HuH-7.5 (cell line): ENCODE data around the gene TMC2.
"Not testable (repeated sequence)": the region's sequence is repeated elsewhere in the genome, so short reads cannot be mapped to it uniquely, and the experiment has no call there.

ENCODE experiments used
- DNase-seq: peaks from one replicate; pipeline ENCODE4 v3.0.0; 2011; ENCODE audit warnings: low spot score

TMC2 gene, protein sequence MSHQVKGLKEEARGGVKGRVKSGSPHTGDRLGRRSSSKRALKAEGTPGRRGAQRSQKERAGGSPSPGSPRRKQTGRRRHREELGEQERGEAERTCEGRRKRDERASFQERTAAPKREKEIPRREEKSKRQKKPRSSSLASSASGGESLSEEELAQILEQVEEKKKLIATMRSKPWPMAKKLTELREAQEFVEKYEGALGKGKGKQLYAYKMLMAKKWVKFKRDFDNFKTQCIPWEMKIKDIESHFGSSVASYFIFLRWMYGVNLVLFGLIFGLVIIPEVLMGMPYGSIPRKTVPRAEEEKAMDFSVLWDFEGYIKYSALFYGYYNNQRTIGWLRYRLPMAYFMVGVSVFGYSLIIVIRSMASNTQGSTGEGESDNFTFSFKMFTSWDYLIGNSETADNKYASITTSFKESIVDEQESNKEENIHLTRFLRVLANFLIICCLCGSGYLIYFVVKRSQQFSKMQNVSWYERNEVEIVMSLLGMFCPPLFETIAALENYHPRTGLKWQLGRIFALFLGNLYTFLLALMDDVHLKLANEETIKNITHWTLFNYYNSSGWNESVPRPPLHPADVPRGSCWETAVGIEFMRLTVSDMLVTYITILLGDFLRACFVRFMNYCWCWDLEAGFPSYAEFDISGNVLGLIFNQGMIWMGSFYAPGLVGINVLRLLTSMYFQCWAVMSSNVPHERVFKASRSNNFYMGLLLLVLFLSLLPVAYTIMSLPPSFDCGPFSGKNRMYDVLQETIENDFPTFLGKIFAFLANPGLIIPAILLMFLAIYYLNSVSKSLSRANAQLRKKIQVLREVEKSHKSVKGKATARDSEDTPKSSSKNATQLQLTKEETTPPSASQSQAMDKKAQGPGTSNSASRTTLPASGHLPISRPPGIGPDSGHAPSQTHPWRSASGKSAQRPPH

DNA sequence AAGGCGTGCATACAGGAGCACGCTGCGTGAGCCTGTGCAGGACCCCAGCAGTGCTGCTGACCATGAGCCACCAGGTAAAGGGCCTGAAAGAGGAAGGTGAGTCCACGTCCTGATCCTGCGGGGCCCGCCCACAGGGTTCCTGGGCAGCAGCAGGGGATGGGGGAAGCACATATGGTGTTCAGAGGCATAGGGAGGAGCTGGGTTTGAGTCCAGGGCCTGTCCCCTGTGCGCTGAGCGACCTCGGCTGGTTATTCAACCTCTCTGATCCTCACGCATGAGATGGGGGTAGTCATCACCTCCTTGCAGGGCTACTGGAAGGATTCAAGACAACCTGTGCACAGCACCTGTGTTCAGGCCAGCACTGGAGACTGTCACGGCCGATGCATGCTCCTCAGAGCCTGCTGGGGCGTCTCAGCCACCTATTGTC, at the start of gene TMC2:
TSS of gene TMC2 (plus strand) at position 14 of the 427 bp plus-strand sequence. CDS start at position 63, 49 bp downstream.
- no peak for DNase-seq

DNA sequence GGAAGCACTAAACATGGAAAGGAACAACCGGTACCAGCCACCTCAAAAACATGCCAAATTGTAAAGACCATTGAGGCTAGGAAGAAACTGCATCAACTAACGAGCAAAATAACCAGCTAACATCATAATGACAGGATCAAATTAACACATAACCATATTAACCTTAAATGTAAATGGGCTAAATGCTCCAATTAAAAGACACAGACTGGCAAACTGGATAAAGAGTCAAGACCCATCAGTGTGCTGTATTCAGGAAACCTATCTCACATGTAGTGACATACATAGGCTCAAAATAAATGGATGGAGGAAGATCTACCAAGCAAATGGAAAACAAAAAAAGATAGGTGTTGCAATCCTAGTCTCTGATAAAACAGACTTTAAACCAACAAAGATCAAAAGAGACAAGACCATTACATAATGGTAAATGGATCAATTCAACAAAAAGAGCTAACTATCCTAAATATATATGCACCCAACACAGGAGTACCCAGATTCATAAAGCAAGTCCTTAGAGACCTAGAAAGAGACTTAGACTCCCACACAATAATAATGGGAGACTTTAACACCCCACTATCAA, 33.5 kb upstream of the TMC2 start:
- DNase-seq, result not testable (repeated sequence)

DNA sequence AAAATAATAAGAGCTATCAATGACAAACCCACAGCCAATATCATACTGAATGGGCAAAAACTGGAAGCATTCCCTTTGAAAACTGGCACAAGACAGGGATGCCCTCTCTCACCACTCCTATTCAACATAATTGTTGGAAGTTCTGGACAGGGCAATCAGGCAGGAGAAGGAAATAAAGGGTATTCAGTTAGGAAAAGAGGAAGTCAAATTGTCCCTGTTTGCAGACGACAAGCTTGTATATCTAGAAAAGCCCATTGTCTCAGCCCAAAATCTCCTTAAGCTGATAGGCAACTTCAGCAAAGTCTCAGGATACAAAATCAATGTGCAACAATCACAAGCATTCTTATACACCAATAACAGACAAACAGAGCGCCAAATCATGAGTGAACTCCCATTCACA, 31.6 kb upstream of the TMC2 start:
- not testable (repeated sequence) for DNase-seq

DNA sequence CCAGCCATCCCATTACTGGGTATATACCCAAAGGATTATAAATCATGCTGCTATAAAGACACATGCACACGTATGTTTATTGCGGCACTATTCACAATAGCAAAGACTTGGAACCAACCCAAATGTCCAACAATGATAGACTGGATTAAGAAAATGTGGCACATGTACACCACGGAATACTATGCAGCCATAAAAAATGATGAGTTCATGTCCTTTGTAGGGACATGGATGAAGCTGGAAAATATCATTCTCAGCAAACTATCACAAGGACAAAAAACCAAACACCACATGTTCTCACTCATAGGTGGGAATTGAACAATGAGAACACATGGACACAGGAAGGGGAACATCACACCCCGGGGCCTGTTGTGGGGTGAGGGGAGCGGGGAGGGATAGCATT, 29.9 kb upstream of the TMC2 start:
- DNase-seq, result not testable (repeated sequence)

DNA sequence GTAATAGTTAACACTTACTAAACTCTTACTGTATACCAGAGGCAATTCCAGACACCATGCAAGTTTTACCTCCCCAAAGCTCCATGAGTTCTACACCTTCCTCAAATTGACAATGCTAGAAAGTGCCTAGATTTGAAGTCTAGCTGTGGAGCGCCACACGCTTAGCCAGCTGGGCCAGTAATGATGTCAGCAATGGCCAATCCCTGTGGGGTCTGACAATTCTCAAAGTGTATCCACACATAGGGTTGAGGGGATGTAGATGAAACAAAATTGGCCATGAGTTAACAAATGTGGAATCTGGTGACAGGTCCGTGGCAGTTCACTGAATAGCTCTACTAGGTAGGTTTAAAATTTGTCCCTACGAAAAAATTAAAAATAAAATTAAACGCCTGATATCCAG, 28.9 kb upstream of the TMC2 start:
- no peak for DNase-seq

DNA sequence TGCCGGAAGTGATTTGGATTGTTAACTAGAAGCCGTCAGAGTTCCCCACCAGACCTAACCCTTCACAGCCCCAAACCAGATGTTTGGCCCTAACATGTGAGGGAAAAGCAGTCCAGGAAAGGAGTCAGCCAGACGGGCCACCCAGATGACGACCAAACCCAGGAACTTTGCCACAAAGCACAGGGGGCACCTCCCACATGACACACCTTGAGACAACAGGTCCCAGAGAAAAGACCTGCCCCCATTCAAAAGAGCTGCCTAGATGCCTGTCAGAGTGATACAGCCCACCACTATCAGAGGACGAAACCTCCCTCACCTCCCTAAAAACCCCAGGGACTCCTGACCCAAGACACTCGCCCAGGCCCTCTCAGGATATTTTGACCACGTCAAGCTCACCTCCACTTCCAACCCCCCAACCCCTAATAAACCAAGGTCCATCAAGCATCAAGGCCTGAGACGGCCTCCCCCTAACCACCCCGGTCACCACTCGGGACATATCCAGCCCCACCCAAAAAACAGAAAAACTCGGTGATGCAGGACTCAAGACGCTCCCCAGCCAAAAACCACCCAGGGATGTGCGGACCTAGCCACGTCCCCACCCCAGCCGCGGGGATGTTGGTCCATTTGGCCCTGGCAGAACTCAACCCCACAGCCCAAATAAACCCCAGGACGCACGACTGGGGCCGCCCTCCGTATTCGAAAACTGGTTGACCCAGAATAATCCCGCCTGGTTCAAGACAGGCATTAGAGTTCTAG, 28.3 kb upstream of the TMC2 start:
- DNase-seq, result peak; percentile 26

DNA sequence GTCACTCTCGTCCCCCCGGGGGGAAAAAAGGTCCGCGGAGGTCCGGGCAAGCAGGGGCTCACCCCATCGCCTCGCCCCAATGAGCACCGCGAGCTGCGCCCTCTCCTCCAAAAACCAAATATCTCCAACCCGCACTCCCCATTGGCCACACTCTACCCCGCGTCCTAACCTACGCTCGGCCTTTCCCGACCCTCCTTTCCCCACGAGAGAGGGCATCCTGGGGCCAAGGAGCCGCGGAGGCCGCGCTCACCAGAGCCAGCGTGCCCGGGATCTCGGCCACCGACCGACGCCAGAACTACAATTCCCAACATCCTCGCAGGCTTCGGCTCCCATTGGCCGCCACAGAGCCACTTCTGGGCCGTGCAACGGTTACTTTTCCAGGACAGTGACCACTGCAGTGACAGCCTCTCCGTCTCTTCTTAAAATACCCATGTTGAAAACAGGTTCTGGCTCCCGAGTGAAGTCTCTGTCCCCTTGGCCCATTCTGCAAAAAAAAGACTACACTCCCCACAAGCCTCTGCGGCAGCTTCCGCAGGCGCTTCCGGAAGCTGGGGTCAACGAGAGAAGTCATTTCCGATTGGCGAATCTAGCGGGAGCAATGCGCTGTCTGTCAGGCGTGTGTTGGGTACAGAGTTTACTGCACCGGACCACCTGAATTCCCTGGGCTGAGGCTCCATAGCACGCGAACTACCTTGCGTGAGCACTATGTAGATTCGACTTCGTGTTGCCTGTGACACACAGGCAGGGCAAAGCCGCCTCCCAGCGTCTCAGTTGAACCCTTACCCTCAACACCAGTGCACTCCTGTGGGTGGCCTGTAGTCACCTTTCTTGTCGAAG, 27.5 kb upstream of the TMC2 start, which contains the start of gene ZNF343:
TSS of gene ZNF343 (minus strand) at position 285 of the 837 bp plus-strand sequence. CDS start 15,020 bp downstream, outside the sequence.
- peak; percentile 82 for DNase-seq

DNA sequence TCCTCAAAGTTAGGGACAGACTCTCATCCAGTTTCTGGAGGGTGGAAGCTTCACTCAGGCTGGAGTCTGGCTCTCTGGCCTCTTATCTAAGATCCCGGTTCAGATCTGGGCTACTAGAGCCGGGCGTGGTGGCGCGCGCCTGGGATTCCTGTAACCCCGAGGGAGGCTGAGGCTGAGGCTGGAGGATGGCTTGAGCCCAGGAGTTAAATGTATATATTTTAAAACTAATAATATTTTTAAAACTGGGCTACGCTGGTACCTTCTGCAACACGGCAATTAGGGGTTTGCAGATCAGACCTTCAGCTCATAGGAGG, 26.9 kb upstream of the TMC2 start:
- DNase-seq, result no peak

DNA sequence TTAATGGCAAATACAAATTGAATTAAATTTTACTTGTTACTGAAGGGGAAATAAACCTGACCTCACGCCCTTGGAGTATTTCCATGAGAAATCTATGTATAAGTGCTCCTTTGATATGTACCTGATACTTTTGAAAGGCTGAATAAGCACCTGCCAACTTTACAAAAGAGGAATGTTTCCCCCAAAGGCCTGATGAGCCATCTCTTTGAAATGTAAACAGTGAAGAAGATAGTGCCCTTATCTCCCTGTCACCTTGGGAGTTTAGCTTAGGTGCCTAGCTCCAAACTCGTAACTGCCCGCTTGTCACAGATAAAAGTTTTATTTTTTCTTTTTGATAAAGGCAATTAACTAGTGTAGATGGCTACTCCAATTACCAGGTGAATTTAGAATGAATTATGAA, 26.6 kb upstream of the TMC2 start:
- DNase-seq, result no peak

DNA sequence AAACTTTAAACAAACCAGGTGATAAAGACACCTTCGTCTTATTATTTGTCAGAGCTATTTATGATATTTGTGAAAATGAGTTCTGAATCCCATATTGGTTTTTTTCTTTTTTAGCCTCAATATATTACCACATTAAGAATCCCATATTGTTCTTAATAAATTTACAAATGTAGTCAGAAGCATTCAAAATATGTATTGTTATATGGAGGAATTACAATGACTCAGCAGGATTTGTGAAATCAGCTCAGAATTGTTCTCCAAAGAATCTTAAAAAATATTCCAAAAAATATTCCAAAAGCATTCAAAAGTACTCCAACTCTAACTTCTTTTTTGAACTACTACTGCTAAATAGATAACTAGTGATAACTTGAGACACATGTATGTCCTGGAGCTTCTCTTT, 21.2 kb upstream of the TMC2 start:
- DNase-seq, result no peak

DNA sequence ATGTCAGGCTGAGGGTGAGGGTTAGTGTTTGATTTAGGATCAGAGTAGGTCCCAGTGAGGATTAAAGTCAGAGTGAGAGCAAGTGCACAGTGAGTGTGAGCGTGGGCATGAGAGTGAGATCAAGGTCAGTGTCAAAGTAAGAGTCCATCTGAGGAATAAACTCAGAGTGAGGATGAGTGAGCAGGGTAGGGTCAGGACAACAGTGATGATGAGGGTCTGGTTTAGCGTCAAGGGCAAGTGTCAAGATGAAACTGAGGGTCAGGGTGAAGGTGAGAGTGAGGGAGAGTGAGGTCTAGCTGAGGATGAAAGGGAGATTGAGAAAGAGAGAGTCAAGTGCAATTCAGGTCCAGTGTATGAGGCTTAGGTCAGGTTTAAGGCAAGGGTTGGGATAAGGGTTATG, 20.0 kb upstream of the TMC2 start:
- no peak for DNase-seq

DNA sequence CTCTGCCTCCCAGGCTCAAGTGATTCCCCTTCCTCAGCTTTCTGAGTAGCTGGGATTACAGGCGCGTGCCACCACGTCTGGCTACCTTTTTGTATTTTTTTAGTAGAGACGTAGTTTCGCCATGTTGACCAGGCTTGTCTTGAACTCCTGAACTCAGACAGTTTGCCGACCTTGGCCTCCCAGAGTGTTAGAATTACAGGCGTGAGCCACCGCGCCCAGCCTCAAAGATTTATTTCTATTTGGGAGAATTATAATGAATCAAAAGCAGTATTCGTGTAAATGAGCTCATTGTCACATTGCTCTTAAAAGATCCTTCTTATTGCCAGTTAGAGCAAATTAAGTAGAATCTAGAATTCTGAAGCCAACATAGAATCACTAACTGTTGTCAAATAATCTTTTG, 18.3 kb upstream of the TMC2 start:
- no peak for DNase-seq

DNA sequence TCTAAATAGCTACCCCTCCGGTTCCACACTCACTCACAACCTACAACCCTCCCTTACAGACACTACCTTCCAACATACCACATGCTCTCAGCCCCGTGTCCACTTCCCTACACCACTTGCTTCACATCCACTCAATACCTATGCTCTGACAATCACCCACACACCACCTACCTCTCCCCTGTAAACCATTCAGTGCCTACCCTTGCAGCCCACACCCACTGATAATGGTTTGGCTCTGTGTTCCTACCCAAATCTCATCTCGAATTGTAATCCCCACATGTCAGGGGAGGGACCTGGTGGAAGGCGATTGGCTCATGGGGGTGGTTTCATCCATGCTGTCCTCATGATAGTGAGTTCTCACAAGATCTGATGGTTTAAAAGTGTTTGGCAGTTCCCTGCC, 17.8 kb upstream of the TMC2 start:
- no peak for DNase-seq

DNA sequence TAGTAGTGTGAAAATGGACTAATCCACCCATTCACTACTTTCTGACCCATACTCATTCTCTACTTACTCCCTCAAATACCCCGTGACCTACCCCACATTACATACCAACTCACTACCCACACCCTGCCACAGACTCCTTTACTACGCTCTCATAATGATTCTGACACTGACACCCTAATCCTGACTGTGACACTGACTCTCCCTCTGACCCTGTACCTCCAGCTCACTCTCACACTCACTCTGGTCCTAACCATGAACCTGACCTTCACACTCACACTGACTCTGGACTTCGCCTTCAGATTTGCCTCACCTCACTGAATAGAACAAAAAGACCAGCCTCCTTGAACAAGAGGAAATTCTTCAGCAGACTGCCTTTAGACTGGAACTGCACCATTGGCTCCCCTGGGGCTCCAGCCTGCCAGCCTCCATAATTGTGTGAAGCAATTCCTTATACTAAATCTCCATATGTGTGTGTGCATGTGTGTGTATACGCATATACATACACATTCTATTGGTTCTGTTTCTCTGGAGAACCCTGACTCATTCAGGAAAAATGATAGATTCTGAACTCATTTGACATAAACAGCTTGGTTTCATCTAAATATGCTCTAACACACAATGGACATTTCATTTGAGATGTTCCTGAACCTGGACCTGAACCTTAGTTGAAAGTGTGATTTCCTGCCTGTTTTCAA, 17.1 kb upstream of the TMC2 start:
- no peak for DNase-seq

DNA sequence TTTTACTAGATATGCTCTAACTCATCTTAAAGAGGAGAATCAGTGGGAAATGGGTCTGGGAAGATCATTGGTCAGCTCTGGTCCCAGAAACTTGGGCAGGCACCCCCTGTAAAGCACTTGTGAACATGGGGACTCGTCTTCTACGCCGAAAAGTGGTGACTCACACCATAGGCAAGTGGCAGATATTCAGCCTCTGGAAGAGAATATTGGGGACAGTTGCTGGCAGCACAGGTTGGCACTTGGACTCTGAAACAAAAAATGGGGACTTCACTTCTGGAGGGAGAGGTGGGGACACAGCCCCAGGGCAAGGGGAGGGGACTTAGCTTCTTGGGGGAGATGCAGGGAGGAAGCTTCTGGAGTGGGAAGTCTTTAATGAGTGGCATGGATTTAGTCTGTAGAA, 15.8 kb upstream of the TMC2 start:
- DNase-seq, result no peak

DNA sequence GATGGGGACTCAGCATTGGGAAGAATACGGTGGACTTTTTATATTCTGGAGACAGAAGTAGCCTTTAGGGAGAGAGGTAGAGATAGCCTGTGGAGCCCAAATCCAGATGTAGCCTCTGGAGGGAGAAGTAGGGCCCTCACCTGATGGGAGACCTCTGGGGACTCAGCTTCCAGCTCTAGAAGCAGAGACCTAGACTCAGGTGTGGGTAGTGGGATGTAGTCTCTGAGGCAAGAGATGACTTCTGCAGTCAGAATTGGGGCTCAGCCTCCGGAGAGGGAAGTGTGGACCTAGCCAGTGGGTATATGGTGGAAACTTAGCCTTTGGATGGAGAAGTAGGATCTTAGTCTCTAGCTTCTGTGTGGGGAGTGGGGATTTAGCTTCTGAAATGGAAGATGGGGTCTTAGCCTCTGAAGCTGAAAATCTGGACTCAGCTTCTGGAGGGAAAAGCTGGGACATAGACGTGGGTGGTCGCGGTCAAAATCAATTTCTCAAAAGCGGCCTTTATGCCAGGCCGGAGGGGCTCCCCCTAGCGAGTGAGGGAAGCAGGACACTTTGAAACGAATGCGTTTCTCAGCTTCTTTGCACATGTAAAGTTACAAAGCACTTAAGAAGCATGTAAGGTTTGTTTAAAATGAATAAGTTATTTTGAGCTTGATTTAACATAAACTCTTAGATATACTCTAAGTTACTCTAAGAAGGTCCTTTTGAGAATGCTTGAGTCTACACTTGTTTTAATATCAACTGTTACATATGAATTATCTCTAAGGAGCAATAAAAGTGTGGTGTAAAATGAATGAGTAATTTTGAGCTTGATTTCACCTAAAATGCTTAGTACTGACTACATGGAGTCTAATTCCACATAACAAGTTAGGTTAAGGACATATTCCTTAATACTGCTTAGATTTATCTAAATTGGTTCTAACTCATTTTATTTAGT, 14.7 kb upstream of the TMC2 start:
- peak; percentile 46 for DNase-seq

DNA sequence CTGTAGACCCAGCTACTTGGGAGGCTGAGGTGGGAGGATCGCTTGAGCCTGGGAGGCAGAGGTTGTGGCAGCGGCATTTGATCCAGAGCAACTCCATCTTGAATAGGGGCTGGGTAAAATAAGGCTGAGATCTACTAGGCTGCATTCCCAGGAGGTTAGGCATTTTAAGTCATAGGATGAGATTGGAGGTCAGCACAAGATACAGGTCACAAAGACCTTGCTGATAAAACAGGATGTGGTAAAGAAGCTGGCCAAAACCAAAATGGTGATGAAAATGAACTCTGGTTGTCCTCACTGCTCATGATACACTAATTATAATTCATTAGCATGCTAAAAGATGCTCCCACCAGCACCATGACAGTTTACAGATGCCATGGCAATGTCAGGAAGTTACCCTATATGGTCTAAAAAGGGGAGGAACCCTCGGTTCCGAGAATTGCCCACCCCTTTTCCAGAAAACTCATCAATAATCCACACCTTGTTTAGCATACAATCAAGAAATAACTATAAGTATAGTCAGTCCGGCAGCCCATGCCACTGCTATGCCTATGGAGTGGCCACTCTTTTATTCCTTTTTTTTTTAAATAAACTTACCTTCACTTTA, 13.4 kb upstream of the TMC2 start:
- not testable (repeated sequence) for DNase-seq

DNA sequence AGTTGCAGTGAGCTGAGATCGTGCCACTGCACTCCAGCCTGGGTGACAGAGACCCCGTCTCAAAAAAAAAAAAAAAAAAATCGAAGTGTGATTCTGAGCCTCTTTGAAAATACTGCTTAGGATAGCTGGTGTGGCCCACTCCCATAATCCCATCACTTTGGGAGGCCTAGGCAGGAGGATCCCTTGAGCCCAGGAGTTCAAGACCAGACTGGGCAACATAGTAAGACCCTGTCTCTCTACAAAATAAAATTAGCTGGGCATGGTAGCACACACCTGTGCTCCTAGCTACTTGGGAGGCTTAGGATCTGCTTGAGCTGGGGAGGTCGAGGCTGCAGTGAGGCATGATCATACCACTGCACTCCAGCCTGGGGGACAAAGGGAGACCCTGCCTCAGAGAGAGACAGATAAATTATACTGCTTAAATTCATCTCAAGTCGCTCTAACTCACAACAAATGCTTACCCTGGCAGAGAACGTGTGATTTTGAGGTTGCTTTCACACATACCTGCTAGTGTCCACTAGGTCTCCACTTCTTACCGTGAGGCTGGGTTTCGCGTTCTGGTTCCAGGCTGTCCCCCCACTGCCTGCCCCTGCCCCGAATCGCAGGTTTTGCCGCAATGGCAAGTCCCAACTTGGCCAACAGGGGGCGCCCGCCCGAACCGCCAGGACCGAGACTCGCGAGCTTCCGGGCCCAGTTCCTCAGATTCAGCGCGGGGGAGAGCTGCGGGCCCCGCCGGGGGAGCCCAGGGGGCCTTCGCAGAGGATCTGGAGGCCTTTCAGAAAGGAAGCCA, 12.3 kb upstream of the TMC2 start:
- DNase-seq, result peak; percentile 71
